HG03066 (cell line): ENCODE results near the gene KRT23.
"Not testable (repeated sequence)": the region's sequence is repeated elsewhere in the genome, so short reads cannot be mapped to it uniquely, and the experiment has no call there.

Experiments
- ATAC-seq: cut with Tn5 transposase; IDR thresholded peaks from one replicate; pipeline ENCODE4 v1.9.1; 2021; ENCODE audit warnings: low read depth; ENCODE audit not compliant: unreplicated experiment

KRT23 gene

GRCh38 chr17:40951011-40951622 is 13.7 kb upstream of the KRT23 start:
- no peak for ATAC-seq

GRCh38 chr17:40950176-40950575 is 12.7 kb upstream of the KRT23 start:
- no peak for ATAC-seq

GRCh38 chr17:40949418-40949817 is 12.0 kb upstream of the KRT23 start:
- no peak for ATAC-seq

GRCh38 chr17:40947929-40948328 is 10.5 kb upstream of the KRT23 start:
- no peak for ATAC-seq

- no peak for ATAC-seq
These were observed 8.0 kb upstream of the KRT23 start for GRCh38 chr17:40945414-40945813.

- no peak for ATAC-seq
These were observed 7.1 kb upstream of the KRT23 start for GRCh38 chr17:40944531-40944930.

- no peak for ATAC-seq
These were observed 5.1 kb upstream of the KRT23 start for GRCh38 chr17:40942553-40942952.

GRCh38 chr17:40940266-40940665 is 2.8 kb upstream of the KRT23 start:
- no peak for ATAC-seq

GRCh38 chr17:40938981-40939380 is 1.5 kb upstream of the KRT23 start:
- no peak for ATAC-seq

- no peak for ATAC-seq
These were observed 470 bp downstream of the KRT23 start for GRCh38 chr17:40936976-40937375.

- ATAC-seq = no peak
These were observed 942 bp downstream of the KRT23 start for GRCh38 chr17:40936437-40936971.

- ATAC-seq = no peak
These were observed 1.8 kb downstream of the KRT23 start for GRCh38 chr17:40935624-40936023.

GRCh38 chr17:40932608-40933007 is 4.8 kb downstream of the KRT23 start:
- ATAC-seq = no peak

GRCh38 chr17:40931311-40931710 is 6.1 kb downstream of the KRT23 start:
- no peak for ATAC-seq

- no peak for ATAC-seq
These were observed 11.1 kb downstream of the KRT23 start for GRCh38 chr17:40926341-40926740.

- ATAC-seq = no peak
These were observed 15.2 kb downstream of the KRT23 start for GRCh38 chr17:40922239-40922638.

- ATAC-seq = no peak
These were observed 16.4 kb downstream of the KRT23 start for GRCh38 chr17:40921026-40921425.

GRCh38 chr17:40917116-40917515 is 20.3 kb downstream of the KRT23 start:
- not testable (repeated sequence) for ATAC-seq

GRCh38 chr17:40916366-40916765 is 21.1 kb downstream of the KRT23 start:
- ATAC-seq = no peak

GRCh38 chr17:40915721-40916256 is 21.7 kb downstream of the KRT23 start:
- ATAC-seq = no peak

GRCh38 chr17:40915199-40915661 is 22.2 kb downstream of the KRT23 start:
- no peak for ATAC-seq

GRCh38 chr17:40914075-40914855 is 23.2 kb downstream of the KRT23 start:
- no peak for ATAC-seq
